CD4-positive, alpha-beta T cell treated with Interleukin-1 beta for 1 hour (primary cell): ENCODE data around the gene PSMA7.

Experiments
- DNase-seq, 2 donors: peaks; one replicate each; pipeline ENCODE4 v3.0.0-alpha.2; 2020 to 2022

PSMA7 gene

DNA sequence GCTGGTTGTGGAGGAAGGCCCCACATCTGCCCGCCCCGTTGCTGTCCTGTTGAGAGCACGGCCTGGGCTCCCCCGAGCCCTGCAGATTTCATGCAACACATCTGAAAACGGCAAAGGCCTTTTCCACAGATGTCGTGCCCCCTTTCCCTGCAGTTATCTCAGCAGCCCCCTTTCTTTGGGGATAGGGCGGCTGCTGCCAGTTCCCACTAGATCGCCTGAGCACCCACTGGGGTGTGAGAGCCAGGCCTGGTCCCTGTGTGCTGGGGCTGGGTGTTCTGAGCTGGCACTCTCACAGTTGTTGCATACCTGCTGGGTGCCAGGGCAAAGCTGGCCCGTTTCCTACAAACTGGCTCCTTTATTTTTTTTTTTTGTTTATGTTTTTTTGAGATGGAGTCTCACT is 27.3 kb upstream of the PSMA7 start:
- DNase-seq: no peak

DNA sequence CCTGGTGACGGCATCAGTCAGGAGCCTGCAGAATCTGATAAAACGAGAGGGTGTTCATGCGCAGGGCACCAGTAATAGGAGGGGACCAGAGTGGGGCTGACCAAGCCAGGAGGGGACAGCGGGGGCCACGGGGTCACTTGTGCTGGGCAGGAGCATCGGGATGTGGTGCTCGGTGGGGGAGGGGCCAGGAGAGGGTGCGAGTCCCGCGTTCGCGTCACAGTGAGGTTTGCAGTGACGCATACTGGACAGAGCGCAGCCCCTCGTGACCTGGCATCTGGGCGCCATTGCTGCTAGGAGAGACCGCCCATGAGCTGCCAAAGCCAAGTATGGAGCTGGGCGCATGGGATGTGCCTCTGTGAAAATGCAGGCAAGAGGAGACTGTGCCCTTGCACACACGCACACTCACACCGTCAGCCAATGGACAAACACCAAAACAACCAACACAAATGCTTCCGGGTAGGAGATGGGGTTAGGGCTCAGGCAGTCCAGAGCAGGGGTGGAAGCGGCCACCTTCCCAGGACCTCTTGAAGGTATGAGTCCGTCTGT is 25.8 kb upstream of the PSMA7 start:
- DNase-seq: no peak

DNA sequence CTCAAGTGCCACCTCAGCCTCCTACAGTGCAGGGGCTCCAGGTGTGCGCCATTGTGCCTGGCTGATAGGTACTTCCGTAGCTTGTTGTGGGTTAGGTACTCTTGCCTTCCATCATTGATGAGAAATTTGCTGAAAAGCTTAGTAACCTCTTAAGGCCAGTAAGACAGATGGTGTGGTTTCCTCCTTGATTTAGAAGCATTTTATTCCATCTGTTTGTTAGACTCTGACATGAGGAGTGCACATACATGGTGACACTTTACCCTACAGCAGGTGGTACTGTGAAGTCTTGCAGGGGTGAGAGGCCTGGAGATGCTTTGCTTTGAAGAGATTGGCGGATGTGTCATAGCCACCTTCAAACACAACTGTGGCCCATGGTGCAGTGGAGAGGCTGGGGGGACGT is 24.9 kb upstream of the PSMA7 start:
- DNase-seq: no peak

DNA sequence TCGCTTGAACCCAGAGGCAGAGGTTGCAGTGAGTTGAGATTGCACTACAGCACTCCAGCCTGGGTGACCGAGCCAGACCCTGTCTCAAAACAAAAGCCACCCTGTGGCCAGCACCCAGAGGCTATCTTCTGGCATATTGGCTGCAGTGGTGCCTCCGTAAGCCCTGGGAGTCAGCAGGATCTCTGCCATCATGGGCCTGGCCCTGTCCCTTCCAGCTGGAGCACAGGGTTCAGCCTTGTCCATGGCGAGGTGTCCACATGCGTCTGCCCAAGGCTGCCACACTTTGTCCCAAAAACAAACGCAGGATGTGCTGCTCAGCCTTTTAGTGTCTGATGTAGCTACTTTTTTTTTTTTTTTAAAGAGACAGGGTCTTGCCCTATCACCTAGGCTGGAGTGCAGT is 24.3 kb upstream of the PSMA7 start:
- no peak for DNase-seq

DNA sequence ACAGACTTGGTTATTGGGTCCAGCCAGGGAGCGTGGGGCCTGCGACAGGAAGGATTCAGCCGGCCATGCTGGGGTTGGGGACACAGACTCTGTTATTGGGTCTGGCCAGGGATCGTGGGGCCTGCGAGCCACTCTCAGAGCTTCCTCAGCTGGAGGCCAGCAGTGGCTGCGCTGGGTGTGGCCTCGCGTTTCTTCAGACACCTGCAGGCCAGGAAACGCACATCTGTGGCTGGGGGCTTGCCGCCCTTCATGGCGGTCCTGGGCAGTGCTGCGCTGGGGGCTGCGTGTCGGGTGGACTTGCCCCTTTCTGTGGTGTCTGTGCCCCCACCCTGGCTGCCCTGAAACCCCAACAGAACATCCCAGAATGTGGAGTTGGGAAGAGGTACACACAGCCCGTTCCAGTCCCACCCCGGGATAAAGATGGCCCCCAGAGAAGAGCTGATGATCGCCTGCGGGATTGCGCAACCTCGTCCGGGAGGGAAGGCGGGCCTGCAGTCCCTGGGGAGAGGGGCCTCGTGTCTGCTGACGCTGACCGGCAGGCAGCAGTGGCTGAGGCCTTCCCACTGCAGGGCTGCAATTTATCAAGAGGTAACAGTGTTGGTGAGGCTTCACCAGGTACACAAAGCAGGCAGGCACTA is 22.7 kb upstream of the PSMA7 start:
- DNase-seq: no peak

DNA sequence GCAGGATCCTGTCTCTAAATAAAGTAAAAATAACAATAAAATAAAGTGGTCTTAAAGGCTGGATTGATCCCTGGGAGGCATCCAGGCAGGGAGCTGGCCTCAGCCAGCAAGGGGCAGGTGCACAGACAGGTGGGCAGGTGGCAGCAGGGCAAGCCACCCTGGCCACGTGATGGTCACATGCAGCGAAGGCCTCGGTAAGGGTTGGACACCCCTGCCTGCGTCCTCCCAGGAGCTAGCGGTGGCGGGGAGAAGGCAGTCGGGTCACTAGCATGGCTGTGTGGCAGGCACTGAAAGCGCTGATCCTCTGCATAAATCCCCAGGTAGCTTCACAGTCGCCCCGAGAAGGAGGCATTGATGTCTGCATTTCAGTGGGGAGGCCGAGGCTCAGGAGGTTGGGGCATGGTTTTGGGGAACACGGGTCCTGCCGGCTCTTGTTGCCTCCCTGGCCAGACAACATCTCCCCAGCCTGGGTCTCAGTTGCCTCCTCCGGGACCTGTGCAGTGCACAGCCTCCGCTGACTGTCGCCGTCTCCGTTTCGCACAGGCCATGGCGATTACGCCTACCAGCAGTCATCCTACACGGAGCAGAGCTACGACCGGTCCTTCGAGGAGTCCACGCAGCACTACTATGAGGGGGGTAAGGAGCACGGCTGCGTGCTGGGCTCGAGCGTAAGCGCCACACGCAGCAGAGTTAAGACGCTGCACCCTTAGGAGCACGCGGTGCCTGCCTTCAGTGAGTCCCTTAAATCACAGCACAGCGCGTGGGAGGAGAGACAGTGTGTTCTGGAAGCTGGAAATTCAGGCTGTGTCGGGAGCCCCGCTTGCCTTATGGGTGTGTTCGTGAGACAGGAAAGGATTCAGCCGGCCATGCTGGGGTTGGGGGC is 21.9 kb upstream of the PSMA7 start:
- no peak for DNase-seq

DNA sequence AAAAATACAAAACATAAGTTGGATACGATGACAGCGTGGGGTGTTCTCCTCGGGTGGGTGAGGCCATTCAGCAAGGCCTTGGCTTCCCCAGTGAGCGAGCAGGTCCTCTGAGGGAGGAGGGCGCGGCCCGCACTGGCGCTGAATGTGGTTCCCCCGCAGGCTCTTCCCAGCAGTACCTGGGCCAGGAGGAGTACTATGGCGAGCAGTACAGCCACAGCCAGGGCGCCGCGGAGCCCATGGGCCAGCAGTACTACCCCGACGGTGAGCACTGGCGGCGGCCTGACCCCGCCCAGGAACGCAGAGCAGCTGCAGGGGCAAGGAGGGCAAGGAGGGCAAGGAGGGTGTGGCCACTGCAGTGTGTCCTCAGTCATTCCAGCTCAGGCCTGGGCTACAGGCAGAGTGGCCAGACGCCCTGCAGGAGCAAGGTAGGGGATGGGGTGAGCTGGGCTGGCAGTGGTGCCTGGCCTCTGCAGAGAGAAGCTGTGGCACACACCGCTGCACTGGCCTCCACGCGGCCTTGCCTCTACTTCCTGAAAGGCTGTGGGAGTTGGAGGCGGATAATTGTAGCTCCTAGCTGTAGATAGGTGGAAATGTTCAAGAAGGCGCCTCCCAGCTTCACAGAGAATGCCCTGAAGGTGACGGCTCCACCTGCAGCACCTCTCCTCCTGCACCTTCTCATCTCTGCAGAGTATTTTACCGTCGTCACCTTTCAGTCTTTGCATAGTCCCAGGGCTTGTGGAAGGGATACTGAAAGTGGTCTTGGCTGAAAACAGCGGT is 21.0 kb upstream of the PSMA7 start:
- DNase-seq: no peak

DNA sequence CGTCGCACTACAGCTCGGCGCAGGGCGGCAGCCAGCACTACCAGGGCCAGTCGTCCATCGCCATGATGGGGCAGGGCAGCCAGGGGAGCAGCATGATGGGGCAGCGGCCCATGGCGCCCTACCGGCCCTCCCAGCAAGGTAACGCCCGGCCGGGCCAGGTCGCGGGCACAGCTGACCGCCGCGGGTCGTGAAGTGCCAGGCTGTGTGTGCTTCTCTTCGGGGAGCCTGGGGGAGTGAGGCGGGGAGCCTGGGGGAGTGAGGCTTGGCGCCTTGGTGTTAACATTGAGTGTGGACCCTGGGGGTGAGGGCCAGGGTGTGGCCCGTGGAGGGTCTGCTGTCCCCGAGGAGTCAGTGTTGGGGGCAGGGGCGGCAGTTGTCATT is 20.3 kb upstream of the PSMA7 start:
- DNase-seq: no peak

DNA sequence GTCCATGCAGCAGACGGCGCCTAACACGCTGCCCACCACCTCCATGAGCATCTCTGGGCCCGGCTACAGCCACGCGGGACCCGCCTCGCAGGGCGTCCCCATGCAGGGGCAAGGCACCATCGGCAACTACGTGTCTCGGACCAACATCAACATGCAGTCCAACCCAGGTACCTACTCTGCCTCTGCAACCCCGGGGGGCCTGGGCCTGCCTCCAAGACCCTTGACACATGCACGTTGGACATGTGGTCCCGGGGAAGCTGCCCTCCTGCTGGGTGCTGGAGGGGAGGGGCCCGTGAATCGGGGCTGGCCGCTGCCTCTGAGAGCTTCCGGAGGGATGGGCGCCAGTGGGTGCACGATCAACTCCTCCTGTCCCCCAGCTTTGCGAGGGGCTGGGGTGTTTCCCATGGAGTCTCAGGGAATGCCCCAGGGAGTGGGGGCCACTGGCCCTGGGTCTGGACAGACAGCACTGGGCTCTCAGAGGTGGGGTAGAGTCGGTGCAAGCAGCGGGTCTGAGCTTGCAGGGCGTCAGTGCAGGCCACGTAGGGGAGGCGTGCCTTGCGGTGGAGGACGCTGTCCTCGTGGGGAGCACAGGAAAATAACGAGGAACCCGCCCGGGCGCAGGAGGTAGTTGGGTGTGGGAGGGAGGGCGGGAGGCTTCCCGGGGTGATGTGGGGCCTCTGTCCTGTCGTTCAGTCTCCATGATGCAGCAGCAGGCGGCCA is 19.7 kb upstream of the PSMA7 start:
- DNase-seq: no peak

DNA sequence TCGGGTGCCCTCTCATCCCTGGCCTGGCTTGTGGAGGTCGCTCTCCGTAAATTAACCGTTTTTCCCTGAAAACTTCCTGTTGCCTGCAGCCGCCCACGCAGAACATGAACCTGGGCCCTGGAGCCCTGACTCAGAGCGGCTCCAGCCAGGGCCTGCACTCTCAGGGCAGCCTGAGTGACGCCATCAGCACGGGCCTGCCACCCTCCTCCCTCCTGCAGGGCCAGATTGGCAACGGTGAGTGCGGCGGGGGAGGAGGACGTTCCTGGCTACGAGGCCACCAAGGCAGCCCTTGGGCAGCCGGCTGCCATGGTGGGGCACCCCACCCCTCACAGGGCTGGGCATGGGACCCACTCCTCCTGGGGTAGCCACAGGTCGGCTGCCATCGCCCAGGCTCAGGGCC is 18.2 kb upstream of the PSMA7 start:
- no peak for DNase-seq

DNA sequence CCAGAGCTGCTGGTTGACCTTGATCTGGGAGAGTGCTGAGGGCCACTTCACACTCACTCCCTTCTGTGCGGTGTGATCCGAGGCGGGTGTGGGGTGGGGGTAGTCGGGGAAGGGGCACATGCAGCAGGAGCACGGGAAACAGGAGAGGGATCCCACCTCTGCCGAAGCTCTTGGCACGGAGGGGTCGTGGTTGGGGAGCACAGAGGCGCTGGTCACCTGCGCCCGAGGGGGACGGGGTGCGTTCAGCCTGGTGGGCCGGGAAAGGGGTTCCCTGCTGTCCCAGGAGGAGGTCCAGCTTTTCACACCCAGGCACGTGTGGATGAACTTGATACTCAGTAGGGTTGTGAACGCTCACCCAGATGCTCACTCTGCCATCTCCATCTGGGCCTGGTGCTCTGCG is 17.7 kb upstream of the PSMA7 start:
- no peak for DNase-seq

DNA sequence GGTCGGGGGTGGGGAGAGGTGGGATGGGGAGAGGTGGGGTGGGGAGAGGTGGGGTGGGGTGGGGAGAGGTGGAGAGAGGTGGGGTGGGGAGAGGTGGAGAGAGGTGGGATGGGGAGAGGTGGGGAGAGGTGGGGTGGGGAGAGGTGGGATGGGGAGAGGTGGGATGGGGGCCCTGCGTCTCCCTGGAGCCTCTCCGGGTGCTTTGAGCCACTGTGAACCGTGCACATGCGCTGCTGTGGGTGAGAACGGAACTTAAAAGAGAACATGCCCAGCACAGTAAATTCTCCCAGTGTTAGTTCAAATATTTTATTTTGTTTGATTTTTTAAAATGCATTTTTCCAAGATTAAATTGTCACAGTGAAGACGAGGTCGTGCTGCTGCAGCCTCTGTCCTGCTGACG is 17.1 kb upstream of the PSMA7 start:
- no peak for DNase-seq

DNA sequence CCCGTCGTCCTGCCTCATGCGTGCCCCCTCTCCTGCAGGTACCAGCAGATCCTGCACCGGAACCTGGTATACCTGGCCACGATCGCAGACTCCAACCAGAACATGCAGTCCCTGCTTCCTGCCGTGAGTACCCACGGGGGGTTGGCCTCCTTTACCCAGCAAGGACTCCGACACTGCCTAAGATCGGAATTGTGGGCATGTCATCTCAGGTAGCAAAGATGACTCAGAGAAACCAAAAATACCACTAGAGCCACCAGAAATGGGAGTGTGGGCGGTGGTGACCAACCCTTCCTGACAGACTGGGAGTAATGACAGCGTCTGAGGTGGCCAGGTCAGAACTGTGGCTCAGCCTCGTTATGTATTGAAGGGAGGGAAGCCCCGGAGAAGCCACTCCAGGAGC is 16.6 kb upstream of the PSMA7 start:
- DNase-seq: no peak

DNA sequence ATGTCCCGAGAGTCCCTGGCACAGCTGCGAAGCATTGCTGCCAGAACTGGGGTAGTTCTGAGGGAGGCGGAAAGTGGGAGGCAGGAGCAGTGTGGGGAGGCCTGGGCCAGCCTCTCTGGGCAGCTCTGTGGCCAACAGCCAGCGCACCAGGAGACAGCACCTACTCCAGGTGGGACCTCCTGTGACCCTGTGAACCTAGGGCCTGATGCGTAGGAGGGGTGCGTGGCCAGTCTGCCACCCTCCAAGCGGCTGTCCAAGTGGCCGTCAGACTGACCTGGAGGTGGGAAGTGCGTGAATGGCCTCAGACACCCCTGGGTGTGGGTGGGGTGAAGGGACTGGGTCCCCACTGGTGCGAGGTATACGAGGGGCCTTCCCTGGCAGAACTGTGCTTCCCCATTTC is 15.9 kb upstream of the PSMA7 start:
- DNase-seq: no peak

DNA sequence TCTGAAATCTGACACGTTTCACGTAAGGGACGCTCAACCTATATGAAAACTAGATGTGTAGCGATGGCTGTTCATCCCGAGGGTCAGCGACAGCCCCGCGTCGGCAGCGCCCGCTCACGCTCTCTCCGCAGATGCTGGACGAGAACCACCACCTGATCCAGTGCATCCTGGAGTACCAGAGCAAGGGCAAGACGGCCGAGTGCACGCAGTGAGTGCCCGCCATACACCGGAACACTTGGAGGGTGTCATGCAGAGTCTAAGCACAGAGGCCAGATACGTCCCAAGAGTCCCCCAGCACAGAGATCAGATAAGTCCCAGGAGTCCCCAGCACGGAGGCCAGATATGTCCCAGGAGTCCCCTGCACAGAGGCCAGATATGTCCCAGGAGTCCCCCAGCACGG is 15.3 kb upstream of the PSMA7 start:
- DNase-seq: no peak

DNA sequence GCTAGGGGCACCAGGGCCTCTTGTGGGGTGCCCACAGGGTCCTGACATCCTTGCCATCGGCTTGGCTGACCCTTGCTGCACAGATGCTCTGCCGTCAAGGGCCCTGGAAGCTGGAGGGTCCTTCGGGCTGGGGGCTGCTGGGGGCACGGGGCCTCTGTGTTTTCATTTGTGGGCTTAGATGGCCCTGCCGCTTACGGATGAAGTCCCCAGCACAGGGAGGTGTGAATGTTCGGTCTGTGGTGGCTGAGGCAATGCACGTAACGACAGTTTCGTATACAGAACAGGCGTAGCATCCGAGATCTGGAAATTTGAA is 14.8 kb upstream of the PSMA7 start:
- no peak for DNase-seq

DNA sequence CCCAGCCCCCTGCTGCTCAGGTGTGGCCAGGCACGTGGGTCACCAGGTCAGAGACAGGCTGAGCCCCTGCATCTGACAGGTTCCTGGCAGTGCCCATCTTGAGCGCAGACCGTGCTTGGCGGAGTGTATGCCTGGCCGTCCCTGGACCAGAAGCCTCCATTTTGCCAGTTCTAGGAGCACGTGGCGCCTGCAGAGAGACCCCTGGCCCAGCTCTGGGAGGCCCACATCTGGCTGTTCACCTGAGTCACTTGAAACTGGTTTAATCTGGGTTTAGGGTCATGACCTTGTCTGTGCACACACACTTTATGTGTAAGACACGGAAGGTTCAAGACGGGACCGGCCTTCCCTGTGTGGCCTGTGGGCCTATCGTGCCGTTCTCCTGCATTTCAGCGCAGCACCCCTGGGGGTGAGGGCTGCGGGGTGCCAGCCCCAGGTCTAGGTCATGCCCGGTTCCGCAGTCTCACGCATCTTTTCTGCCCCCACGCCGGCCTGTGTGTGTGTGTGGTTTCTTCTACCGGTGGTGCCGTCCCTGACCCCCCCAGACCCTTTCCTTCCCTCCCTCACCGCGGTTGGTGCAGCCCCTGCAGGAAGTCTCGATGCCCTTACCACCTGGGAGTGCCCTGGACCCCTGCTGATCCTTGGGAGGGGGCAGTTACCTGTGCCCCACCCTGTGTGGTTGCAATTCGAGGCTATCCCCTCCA is 14.3 kb upstream of the PSMA7 start:
- DNase-seq: no peak

DNA sequence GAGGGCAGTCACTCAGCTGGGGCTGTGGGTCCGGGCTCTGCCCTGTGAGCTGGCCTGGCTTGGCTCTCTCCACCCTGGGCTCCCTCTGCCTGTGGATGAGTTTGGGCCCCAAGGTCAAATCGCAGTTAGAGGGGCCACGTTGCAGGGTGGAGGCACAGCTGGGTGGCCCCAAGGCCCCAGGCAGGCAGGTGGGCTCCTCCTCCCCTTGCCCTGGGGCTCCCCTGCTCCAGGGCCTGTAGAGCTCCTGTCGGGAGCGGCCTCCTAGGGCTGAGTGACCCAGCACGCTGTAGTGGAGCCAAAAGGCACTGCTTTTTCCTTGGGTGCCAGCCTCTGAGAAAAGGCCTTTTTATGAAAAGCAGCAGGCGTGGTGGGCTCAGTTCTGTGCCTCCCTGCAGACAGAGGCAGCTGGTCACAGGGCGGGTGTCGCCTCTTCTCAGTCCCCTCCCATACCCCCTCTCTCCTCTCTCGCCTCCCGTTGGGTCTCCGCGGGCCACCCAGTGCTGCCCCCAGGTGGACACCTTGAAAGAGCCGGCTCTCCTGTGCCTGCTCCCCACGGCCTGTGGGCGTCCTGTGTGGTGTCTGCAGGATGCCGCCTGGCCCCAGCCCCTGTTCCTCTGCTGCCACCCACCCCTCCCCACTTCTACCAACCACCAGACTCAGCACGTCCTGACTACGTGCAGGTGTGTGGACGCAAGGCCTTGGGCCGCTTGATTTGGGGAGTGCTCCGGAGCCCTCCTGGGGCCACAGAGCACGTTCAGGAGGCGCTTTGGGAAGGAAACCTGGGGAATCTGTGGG is 13.6 kb upstream of the PSMA7 start:
- DNase-seq: peak; percentile 76 to 78

DNA sequence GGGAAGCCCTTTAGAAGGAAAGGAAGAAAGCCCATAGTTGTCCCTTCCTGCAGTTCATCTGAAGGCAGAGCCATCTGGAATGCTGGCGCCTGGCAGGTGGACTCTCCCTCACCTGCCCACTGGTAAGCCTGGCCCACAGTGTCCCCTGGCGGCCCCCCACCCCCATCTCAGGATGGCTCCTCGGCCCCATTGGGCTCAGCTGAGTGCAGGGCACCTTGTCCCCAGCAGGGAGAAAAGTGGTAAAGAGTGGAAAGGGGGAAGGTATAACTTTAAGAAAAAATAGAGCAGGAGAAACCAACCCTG is 13.0 kb upstream of the PSMA7 start:
- DNase-seq: no peak

DNA sequence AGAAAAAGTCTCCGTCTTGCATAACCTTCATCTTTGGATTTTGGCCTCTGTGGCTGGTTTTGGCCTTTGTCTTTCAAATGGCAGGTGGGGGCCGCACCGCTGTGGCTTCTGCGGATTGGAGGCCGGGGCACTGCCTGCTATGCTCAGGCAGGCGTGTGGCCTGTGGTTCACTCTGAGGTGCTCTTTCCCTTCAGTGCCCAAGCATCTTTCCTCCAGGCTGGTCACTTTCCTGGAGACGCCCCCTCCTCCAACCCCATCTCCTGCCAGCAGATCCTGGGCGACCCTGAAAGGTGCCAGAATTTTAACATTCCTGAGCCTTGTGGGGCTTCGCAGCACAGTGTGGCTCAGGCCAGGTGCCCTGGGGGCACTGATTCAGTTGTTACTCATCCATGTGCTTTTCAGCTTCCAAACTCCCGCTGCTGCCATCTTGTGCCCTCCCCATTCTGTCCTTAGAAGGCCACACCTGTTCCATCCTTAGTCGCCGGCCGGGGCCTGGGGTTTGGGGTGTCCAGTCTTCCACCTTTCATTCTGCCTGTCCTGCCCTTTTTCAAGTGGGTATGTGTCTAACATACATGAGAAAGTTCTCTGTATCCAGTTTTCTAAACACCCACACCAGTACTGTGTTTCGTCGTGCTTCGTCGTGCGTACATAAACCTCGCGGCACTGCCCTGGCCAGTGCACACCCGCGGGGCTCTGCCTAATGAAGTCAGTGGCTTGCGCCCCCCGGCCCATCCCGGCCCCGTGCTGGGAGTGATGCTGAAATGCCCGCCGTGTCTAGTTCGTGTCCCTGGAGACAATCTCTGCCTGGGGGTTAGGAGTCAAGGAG is 12.4 kb upstream of the PSMA7 start:
- DNase-seq: no peak

DNA sequence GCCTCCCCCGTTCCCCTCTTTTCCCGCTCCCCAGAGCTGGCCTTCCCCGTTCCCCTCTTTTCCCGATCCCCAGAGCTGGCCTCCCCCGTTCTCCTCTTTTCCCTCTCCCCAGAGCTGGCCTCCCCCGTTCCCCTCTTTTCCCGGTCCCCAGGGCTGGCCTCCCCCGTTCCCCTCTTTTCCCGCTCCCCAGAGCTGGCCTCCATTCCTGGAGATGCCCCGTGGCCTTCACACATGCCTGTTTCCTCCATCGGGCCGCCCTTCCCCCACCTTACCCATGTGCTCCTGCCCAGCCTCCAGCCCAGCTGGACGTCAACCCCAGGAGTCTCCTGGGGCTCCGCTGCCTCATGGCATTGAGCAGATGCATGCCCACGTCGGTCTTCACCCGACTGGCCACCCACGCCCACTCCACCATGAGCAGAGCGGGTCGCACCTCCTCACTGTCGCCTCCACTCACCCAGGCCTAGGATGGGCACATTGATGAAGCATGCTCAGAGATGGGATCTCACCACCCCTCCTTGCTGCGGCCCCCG is 8.7 kb upstream of the PSMA7 start:
- no peak for DNase-seq
